GM12801 (cell line): Measurements from ENCODE around the gene ETV4.

Experiments used
- TF ChIP-seq, protein P1 (sequence below): IDR thresholded peaks from one replicate; pipeline ENCODE4 v1.5.1; 2011; ENCODE audit warnings: control low read depth; ENCODE audit not compliant: insufficient read length; ENCODE audit errors: extremely low read depth

Gene ETV4

GRCh38 chr17:43547659-43548256 is 1.6 kb upstream of the ETV4 start:
- TF ChIP-seq, protein P1, sequence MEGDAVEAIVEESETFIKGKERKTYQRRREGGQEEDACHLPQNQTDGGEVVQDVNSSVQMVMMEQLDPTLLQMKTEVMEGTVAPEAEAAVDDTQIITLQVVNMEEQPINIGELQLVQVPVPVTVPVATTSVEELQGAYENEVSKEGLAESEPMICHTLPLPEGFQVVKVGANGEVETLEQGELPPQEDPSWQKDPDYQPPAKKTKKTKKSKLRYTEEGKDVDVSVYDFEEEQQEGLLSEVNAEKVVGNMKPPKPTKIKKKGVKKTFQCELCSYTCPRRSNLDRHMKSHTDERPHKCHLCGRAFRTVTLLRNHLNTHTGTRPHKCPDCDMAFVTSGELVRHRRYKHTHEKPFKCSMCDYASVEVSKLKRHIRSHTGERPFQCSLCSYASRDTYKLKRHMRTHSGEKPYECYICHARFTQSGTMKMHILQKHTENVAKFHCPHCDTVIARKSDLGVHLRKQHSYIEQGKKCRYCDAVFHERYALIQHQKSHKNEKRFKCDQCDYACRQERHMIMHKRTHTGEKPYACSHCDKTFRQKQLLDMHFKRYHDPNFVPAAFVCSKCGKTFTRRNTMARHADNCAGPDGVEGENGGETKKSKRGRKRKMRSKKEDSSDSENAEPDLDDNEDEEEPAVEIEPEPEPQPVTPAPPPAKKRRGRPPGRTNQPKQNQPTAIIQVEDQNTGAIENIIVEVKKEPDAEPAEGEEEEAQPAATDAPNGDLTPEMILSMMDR: no peak

DNA sequence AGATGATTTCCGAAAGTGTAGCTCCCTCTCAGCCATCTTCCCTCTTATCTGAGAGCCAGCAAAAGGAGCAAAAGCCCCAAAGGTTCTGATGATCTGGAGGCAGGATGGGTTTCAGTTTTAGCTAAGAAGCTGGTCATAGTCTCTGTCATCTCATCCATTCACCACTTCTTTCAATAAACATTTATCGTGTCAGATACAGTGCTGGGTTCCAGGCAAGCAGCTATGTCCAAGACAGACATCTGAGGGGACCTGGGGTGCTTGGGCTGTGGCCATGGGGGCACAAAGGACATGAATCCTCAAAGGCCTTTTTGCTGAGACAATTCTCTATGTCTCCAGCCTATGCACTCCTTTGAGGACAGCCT is 1.0 kb upstream of the ETV4 start:
- TF ChIP-seq, protein P1: no peak

GRCh38 chr17:43545383-43545632 is 832 bp downstream of the ETV4 start:
- TF ChIP-seq, protein P1: no peak

DNA sequence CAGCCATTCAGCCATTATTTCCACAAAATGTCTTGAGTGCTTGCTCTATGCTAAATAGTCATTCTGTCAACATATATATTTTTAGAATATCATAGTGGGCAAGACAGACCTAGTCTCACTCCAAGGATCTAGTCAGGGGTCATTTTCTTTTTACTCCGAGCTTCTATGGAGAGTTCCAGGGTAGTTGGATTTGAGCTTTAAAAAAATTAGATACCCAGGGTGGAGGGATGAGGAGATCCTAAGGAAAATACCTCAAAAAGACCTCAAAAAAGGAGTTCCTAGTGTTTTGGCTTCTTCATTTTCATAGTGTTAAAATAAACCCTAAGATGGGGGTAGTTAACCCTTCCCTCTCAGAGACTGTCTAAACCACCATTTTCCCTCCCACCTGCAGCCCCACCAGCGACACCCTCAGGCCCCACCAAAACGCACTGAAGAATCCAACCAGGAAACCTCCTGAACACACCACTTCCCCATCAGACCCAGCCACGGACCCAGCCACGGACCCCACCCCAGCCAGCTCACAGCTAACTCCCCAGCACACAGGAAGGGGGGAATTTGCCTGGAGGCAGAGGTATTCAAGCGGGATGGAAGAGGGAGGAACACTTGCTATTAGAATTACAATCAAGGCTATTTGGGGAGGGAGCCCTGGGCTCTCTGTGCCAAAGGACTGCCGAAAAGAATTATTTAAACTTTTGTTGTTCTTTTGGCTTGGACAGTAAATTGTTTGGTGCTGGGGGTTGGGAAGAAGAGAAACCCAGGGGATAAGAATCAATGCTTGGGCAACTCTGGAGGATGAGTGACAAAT is 2.2 kb downstream of the ETV4 start:
- TF ChIP-seq, protein P1: no peak

DNA sequence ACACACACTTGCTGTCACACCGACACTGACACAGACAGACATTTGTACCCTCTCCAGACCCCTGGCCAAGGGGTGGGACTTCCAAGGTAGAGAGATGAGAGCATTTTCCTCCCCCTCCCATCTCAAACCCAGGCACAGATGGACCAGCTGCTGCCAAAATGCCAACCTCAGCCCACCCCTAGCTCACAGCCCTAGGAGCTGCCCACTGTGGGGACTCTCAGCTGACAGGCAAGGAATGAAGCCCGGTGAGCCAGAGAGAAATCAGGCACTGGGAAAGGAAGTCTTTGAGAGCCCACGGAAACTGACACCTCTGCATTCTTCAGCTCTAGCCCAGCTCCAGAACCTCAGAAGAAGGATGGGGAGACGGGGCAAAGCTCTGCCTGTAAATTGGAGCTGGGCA is 2.8 kb downstream of the ETV4 start:
- TF ChIP-seq, protein P1: no peak

- TF ChIP-seq, protein P1: no peak
These were observed 3.3 kb downstream of the ETV4 start for GRCh38 chr17:43542859-43543258.

DNA sequence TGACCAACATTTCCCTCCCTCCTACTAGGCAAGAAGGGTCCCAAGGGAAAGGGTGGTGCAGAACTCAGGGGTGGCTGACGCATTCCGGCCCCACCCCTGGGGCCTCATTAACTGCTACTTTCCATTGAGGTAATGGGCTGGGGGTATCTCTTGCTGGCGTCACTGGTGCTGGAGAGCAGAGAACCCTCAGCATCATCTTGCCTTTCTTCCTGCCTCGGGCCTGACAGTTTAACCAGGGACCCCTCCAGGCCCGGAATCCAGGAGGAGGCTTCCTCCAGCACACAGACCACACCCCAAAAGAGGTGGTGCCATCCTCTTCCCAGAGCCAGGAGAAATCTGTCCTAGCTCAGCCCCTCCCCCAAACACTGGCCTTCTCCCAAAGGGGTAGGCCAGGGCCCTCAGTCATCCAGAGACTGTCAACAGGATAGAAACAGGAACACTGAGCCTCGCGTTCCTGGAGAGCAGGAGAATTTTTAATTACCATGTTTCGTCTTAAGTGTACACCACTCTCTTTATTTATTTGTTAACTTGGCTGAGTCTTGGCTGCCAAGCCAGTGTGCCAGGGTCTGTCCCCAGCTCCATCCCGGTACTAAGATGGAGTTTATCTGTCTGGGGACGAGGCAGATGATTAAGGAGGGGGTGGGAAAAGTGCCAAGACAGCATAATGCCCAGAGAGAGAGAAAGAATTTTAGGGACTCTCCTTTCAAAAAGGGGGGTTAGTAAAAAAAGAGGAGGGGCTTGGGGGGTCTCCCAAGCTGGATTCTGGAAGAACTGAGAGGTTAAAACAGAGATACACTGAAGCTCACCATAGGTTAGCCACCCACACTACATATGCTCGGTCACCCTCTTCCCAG is 5.1 kb downstream of the ETV4 start:
- TF ChIP-seq, protein P1: no peak
